ENCODE data around the gene ABCE1. TPM values are rescaled to one million over a fixed set of nuclear protein-coding genes. Genes with fewer than 3 reads are reported as not detected.
"Not testable (repeated sequence)": the region's sequence is repeated elsewhere in the genome, so short reads cannot be mapped to it uniquely, and the experiment has no call there.

The ABCE1 gene
- total RNA-seq, 2 experiments from 2014 or later, result 164 to 186 TPM

GRCh38 chr4:145132511-145133098 is 34.5 kb downstream of the ABCE1 start:
- Mint-ChIP-seq H3K9me3 (no peaks in the 10 kb centered on the region), H3K4me3 (no peak overlapping the region), H3K27me3 (no peaks in the 10 kb centered on the region), H3K27ac (peak overlapping the region; percentile 47), H3K4me1 (ENCODE audit: low read depth) (peaks cover 58% of the 10 kb centered on the region), H3K36me3 (ENCODE audit: low read depth) (peaks cover 60% of the 10 kb centered on the region)
- ChIA-PET POLR2A (interaction anchor here (0.6 to 1.5 kb wide), 8 partner anchors 9 to 1574 kb away, joined by 3 to 8 read pairs (median 4); no protein-coding TSS in a partner anchor), CTCF (interaction anchor here (0.9 to 1.6 kb wide), 4 partner anchors 8 to 22 kb away, joined by 3 read pairs; no protein-coding TSS in a partner anchor)
- DNase-seq, result peak; percentile 37
- TF ChIP-seq CTCF (IDR thresholded peaks at IDR 0.05), result no peak
- ATAC-seq, result peak; percentile 43
- intact Hi-C loops (cut with micrococcal nuclease), result no loop called here

GRCh38 chr4:145136219-145136618 is 38.1 kb downstream of the ABCE1 start:
- DNase-seq; intact Hi-C loops (cut with micrococcal nuclease); H3K9me3 Mint-ChIP-seq; H3K4me3 Mint-ChIP-seq; CTCF ChIA-PET; H3K27me3 Mint-ChIP-seq; POLR2A ChIA-PET: not testable (repeated sequence)
- Mint-ChIP-seq H3K4me1 (ENCODE audit: low read depth) (peaks cover 47% of the 10 kb centered on the region), H3K36me3 (ENCODE audit: low read depth) (peaks cover 60% of the 10 kb centered on the region), H3K27ac (peak overlapping the region; percentile 20)
- ATAC-seq, result peak; percentile 31

GRCh38 chr4:145148980-145149379 is 50.9 kb downstream of the ABCE1 start:
- Mint-ChIP-seq H3K27me3 (no peaks in the 10 kb centered on the region), H3K9me3 (no peaks in the 10 kb centered on the region), H3K4me3 (no peak overlapping the region), H3K4me1 (ENCODE audit: low read depth) (peaks cover 2% of the 10 kb centered on the region), H3K36me3 (ENCODE audit: low read depth) (peaks cover 52% of the 10 kb centered on the region), H3K27ac (peak overlapping the region; percentile 3)
- TF ChIP-seq CTCF (IDR thresholded peaks at IDR 0.05), result no peak
- ChIA-PET POLR2A (no interaction called here), CTCF (interaction anchor here (1.6 kb wide), 1 partner anchor 10 kb away, joined by 3 read pairs; no protein-coding TSS in a partner anchor)
- ATAC-seq (peak; percentile 37), DNase-seq (no peak)
- intact Hi-C loops (cut with micrococcal nuclease), result no loop called here

- Mint-ChIP-seq H3K4me1 (ENCODE audit: low read depth) (peaks cover 7% of the 10 kb centered on the region), H3K27ac (no peak overlapping the region), H3K4me3 (no peak overlapping the region), H3K36me3 (ENCODE audit: low read depth) (peaks cover 46% of the 10 kb centered on the region), H3K27me3 (no peaks in the 10 kb centered on the region), H3K9me3 (no peaks in the 10 kb centered on the region)
- DNase-seq (no peak), ATAC-seq (no peak)
- no peak for TF ChIP-seq CTCF (IDR thresholded peaks at IDR 0.05)
- intact Hi-C loops (cut with micrococcal nuclease), result no loop called here
- CTCF ChIA-PET, result interaction anchor here (1.1 kb wide), 1 partner anchor 21 kb away, joined by 3 read pairs; no protein-coding TSS in a partner anchor
- POLR2A ChIA-PET, result interaction anchor here (1.1 to 1.9 kb wide), 2 partner anchors 18 to 23 kb away, joined by 4 read pairs; no protein-coding TSS in a partner anchor
These were observed 55.2 kb downstream of the ABCE1 start for GRCh38 chr4:145153181-145153903.

- ATAC-seq, result no peak
- intact Hi-C loops (cut with micrococcal nuclease), result no loop called here
- peak overlapping the region; percentile 42 for H3K27ac Mint-ChIP-seq
These were observed 55.8 kb downstream of the ABCE1 start for GRCh38 chr4:145153904-145154298.

More at GRCh38 chr4:145153904-145154298, 55.8 kb downstream of the ABCE1 start:
- H3K36me3 Mint-ChIP-seq (ENCODE audit: low read depth), result peaks cover 46% of the 10 kb centered on the region
- TF ChIP-seq CTCF (IDR thresholded peaks at IDR 0.05), result no peak
- H3K9me3 Mint-ChIP-seq, result no peaks in the 10 kb centered on the region
- peaks cover 7% of the 10 kb centered on the region for H3K4me1 Mint-ChIP-seq (ENCODE audit: low read depth)
- H3K4me3 Mint-ChIP-seq, result no peak overlapping the region
- CTCF ChIA-PET, result interaction anchor here (1.2 kb wide), 1 partner anchor 22 kb away, joined by 3 read pairs; no protein-coding TSS in a partner anchor
- H3K27me3 Mint-ChIP-seq, result no peaks in the 10 kb centered on the region
- DNase-seq, result no peak
- POLR2A ChIA-PET, result interaction anchor here (1.9 kb wide), 1 partner anchor 23 kb away, joined by 4 read pairs; no protein-coding TSS in a partner anchor
